ENCODE results near the gene CD99. TPM values are rescaled to one million over a fixed set of nuclear protein-coding genes. Genes with fewer than 3 reads are reported as not detected.

Gene CD99
- total and polyA plus RNA-seq, 9 of the 15 experiments (the other 6 are each of a cell fraction or from before 2014, with no cell fraction given), result 5.0 to 55.3 (median 34.5) TPM

DNA sequence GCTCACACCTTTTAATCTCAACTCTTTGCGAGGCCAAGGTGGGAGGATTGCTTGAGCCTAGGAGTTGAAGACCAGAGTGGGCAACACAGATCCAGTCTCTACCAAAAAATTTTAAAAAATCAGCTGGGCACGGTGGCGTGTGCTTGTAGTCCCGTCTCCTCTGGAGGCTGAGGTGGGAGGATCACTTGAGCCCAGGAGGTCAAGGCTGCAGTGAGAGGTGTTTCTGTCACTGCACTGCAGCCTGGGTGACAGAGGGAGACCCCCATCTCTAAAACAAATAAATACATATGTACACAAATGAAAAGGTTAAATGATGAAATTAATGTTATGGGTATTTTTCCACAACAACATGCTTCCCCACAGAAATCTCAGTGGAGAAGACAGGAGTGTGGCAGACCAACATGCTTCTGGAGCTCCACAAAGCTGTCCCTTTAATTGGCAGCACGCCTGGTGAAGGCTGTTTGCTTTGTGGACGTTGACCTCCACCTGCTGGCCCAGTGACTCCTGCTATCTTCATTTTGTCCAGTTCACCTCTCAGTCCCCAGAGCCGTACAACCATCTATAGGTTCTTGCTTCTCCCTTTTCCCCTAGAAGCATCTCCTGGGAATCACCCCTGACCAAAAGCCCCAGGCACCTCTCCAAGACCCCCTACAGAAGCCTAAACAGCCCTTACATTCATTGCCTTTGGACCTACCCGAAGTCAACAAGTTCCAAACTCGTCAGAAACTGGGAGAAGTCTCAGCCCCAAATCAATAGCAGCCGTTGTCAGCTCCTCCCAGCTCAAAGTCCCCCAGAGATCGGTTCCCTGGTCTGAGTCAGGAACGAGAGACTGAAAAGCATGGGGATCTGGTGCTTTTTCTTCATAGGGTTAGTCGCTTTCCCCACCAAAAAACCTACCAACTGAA, 36.4 kb upstream of the CD99 start (continued):
- TF ChIP-seq ETV6 (IDR thresholded peaks at IDR 0.05; ENCODE audit: borderline replicate concordance in 1 of 2, low read depth in 2 of 2, low read length in 1 of 2), result no peak
- TF ChIP-seq ETV6 (CRISPR knock-in tag; IDR thresholded peaks at IDR 0.05; ENCODE audit: borderline replicate concordance), result no peak
- no peak for TF ChIP-seq MYBL2 (IDR thresholded peaks at IDR 0.05; ENCODE audit: low read depth)
- no peak for TF ChIP-seq MYBL2 (CRISPR knock-in tag; IDR thresholded peaks at IDR 0.05; ENCODE audit: borderline replicate concordance)
- no peak for TF ChIP-seq ZNF444 (CRISPR knock-in tag; IDR thresholded peaks at IDR 0.05)
- TF ChIP-seq NFIC (IDR thresholded peaks at IDR 0.05), result peak; percentile 83
- TF ChIP-seq, protein P1, sequence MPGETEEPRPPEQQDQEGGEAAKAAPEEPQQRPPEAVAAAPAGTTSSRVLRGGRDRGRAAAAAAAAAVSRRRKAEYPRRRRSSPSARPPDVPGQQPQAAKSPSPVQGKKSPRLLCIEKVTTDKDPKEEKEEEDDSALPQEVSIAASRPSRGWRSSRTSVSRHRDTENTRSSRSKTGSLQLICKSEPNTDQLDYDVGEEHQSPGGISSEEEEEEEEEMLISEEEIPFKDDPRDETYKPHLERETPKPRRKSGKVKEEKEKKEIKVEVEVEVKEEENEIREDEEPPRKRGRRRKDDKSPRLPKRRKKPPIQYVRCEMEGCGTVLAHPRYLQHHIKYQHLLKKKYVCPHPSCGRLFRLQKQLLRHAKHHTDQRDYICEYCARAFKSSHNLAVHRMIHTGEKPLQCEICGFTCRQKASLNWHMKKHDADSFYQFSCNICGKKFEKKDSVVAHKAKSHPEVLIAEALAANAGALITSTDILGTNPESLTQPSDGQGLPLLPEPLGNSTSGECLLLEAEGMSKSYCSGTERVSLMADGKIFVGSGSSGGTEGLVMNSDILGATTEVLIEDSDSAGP (CRISPR knock-in tag; IDR thresholded peaks at IDR 0.05), result peak; percentile 87
- TF ChIP-seq ZNF12 (CRISPR knock-in tag; IDR thresholded peaks at IDR 0.05), result no peak

DNA sequence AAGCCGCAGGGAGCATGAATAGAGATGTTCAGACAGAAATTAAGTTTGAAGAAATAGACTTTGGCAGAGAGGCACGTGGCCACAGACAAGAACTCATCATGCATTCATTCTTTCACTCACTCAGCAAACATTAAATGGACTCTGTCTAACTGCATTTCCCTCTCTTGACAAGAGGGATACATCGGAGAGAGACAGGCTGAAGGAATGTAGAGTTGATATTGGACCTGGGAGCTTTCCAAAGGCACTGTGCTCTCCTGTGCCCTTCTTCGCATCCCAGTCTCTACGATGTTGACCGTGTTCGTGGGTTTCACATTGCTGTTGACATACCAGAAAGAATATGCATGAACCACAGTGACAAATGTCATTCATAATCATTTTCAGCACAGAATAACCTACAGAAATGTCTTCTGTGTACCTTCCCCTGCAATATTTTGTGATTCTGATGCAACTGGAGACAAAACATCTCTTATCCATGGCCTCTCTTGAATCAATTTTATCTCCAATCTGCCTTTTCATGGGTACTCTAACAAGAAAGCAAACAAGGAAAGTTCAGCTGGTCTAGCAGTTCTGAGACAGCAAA, 34.7 kb upstream of the CD99 start:
- FAIRE-seq, result no peak

More for the DNA sequence above, 34.7 kb upstream of the CD99 start:
- 64% methylated on average over 7 of the region's 7 CpGs for WGBS (ENCODE audit: insufficient coverage, low coverage, missing lambda C conversion rate)
- no TSS peak for BruUV-seq (replicated peaks)
- DNase-seq (ENCODE audit: extremely low read depth in 1 of 4, low spot score in 3 of 4) (no peak), ATAC-seq (no peak)
- Histone ChIP-seq H3K4me2 (ENCODE audit: insufficient read depth, low read length) (no peak overlapping the region), H2AFZ (ENCODE audit: low read depth, low read length) (no peak overlapping the region), H3K4me1 (replicated peaks in 1 of 2; ENCODE audit: control insufficient read depth in 2 of 2, insufficient read depth in 2 of 2, low read length in 2 of 2) (no peaks in the 10 kb centered on the region), H3K36me3 (ENCODE audit: control insufficient read depth, insufficient read depth, low read length) (no peaks in the 10 kb centered on the region), H3K9me3 (replicated peaks; ENCODE audit: control insufficient read depth, insufficient read depth, low read depth, low read length) (no peaks in the 10 kb centered on the region), H3K9ac (ENCODE audit: insufficient read depth in 1 of 2, low read depth in 2 of 2, low read length in 2 of 2) (no peak overlapping the region), H3K79me2 (ENCODE audit: control insufficient read depth, insufficient read depth, low read length) (no peaks in the 10 kb centered on the region), H3K27me3 (ENCODE audit: control insufficient read depth in 2 of 2, insufficient read depth in 2 of 2, low read length in 2 of 2) (no peaks in the 10 kb centered on the region), H3K9me1 (ENCODE audit: control insufficient read depth, insufficient read depth, low read length) (no peaks in the 10 kb centered on the region), H4K20me1 (replicated peaks; ENCODE audit: control insufficient read depth, insufficient read depth, low read length) (no peaks in the 10 kb centered on the region), H3K27ac (ENCODE audit: extremely low read depth, low read depth, low read length) (no peak overlapping the region), H3K4me3 (no peak overlapping the region)
- POLR2A ChIA-PET, result no interaction called here
- in situ Hi-C loops (cut with MboI) (no loop called here), intact Hi-C loops (cut with micrococcal nuclease) (no loop called here)
- TF ChIP-seq TCF7 (IDR thresholded peaks at IDR 0.05; ENCODE audit: borderline replicate concordance) (no peak), ZNF764 (CRISPR knock-in tag; IDR thresholded peaks at IDR 0.05; ENCODE audit: low read depth) (no peak), ZNF561 (CRISPR knock-in tag; conservative IDR thresholded peaks at IDR 0.05) (no peak), CEBPG (CRISPR knock-in tag; IDR thresholded peaks at IDR 0.05) (no peak), CEBPG (tag; conservative IDR thresholded peaks at IDR 0.05 in 1 of 2, IDR thresholded peaks at IDR 0.05 in 1 of 2) (peak in 1 of 2 experiments; percentile 64; a peak in 2 of 4 replicates)
- TF ChIP-seq, protein P2, sequence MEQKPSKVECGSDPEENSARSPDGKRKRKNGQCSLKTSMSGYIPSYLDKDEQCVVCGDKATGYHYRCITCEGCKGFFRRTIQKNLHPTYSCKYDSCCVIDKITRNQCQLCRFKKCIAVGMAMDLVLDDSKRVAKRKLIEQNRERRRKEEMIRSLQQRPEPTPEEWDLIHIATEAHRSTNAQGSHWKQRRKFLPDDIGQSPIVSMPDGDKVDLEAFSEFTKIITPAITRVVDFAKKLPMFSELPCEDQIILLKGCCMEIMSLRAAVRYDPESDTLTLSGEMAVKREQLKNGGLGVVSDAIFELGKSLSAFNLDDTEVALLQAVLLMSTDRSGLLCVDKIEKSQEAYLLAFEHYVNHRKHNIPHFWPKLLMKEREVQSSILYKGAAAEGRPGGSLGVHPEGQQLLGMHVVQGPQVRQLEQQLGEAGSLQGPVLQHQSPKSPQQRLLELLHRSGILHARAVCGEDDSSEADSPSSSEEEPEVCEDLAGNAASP (IDR thresholded peaks at IDR 0.05), result no peak
- CTCF ChIA-PET (ENCODE audit: low intra/inter-chr PET ratio), result no interaction called here
